CD4-positive, alpha-beta T cell treated with Interleukin-15 for 4 hours (primary cell): ENCODE data around the gene FRK.
"Not testable (repeated sequence)": the region's sequence is repeated elsewhere in the genome, so short reads cannot be mapped to it uniquely, and the experiment has no call there.

Source experiments
- DNase-seq: peaks from one replicate; pipeline ENCODE4 v3.0.0-alpha.2; 2020; ENCODE audit warnings: low spot score

The FRK gene

DNA sequence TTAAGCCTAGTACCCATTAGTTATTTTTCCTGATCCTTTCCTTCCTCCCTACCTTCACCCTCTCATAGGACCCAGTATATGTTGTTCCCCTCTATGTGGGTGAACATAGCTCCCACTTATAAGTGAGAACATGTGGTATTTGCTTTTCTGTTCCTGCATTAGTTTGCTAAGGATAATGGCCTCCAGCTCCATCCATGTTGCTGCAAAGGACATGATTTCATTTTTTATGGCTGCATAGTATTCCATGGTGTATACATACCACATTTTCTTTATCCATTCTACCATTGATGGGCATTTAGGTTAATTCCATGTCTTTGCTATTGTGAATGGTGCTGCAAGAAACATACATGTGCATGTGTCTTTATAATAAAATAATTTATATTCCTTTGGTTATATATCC, 115.9 kb downstream of the FRK start:
- not testable (repeated sequence) for DNase-seq

DNA sequence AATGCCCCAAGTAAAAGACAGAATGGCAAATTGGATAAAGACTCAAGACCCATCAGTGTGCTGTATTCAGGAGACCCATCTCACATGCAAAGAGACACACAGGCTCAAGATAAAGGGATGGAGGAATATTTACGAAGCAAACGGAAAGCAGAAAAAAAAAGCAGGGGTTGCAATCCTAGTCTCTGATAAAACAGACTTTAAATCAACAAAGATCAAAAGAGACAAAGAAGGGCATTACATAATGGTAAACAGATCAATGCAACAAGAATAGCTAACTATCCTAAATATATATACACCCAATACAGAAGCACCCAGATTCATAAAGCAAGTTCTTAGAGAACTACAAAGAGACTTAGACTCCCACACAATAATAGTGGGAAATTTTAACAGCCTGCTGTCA, 123.2 kb downstream of the FRK start:
- not testable (repeated sequence) for DNase-seq

DNA sequence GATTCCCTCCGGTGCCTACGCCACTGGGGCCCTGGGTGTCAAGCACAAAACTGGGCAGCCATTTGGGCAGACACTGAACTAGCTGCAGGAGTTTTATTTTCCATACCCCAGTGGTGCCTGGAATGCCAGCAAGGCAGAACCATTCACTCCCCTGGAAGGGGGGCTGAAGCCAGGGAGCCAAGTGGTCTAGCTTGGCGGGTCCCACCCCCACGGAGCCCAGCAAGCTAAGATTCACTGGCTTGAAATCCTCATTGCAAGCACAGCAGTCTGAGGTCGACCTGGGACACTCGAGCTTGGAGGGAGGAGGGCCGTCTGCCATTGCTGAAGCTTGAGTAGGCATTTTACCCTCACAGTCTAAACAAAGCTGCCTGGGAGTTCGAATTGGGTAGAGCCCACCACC, 125.3 kb downstream of the FRK start:
- no peak for DNase-seq

DNA sequence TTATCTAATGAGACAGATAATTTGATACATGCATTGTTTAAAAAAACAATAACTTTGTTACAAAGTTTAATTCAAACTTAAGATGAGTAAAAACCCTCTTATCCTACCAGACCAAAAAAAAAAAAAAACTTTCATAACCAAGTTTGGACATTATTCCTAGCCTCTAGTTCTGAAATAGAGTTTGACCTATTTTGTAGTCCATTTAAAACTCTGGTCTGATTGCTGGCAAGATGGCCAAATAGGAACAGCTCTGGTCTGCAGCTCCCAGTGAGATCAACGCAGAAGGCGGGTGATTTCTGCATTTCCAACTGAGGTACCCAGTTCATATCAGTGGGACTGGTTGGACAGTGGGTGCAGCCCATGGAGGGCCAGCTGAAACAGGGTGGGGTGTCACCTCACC, 125.9 kb downstream of the FRK start:
- no peak for DNase-seq

DNA sequence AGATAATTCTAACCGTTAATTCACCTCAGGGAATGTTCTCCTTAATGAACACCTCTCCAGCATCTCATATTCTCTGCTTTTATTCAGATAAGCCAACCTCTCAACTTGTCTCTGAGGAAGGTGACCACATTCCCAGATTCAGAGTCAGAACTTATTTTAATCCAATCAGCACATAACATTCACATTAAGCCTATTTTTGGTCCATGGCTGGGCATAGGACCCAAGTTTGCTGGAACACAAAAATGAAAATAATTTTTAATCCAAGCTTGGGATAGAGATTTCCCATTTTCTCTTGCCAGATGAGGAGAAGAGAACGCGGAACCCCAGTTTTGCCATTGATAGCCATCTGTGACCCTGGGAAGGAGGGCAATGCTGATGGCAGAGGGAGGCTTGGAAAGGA, 126.5 kb downstream of the FRK start:
- no peak for DNase-seq

DNA sequence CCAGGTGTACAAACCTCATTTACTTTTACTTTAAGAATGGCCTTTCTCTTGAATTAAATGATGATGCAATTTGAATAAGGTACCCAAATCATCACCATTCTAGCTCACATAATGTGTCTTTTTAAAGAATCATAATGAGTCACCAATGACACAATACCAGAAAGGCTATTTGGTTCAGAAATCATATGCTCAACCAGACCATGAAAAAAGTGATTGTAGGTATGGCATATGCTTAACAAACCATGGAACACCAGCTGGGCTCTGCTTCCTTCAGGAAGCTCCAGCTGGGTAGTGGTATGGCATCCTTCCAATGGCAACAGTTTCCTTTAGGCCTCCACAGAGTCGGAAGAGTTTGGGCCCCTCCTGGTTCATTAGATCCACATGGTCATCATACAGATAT, 128.2 kb downstream of the FRK start:
- no peak for DNase-seq

DNA sequence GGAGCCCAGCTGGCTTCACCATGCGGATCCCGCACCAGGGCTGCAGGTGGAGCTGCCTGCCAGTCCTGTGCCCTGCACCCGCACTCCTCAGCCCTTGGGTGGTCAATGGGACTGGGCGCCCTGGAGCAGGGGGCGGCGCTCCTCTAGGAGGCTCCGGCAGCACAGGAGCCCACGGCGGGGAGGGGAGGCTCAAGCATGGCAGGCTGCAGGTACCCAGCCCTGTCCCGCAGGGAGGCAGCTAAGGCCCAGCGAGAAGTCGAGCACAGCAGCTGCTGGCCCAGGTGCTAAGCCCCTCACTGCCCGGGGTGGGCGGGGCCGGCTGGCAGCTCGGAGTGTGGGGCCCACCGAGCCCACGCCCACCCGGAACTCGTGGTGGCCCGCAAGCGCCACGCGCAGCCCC, 132.7 kb downstream of the FRK start:
- DNase-seq: not testable (repeated sequence)

DNA sequence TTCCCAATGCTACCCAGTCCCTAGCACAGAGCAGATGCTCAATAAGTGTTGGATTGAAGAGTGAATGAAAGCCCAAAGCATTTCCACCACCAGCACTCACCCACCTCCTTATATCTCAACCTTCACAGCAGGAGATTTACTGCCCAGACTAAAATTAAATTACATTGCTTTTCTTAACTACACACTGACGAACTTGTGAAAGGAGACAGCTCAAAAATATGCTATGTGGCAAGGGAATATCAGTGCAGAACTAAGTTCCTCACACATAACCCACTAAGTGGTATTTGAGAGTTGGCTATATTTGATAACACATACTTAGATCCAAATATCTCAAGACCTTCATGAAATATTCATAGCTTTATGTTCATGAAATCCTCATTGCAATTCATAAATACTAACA, 137.7 kb downstream of the FRK start:
- DNase-seq: no peak

DNA sequence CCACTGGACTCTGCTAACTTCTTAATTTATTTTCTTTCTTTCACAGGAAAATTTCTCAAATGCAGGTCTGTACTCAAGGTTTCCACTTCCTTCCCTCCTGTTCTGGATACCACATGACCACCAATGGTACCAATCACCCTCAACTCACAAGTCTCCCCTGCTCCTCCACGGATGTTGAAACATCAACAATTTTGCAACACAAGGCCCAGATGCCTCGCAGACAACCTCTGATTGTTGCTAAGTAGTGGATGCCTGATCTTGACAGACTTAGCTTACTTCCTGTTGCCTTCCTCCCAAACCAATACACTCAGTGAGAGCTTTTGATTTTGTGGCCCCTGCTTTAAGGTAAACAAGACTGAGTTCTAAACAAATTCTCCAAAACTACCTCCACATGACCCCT, 146.6 kb downstream of the FRK start:
- DNase-seq: no peak

DNA sequence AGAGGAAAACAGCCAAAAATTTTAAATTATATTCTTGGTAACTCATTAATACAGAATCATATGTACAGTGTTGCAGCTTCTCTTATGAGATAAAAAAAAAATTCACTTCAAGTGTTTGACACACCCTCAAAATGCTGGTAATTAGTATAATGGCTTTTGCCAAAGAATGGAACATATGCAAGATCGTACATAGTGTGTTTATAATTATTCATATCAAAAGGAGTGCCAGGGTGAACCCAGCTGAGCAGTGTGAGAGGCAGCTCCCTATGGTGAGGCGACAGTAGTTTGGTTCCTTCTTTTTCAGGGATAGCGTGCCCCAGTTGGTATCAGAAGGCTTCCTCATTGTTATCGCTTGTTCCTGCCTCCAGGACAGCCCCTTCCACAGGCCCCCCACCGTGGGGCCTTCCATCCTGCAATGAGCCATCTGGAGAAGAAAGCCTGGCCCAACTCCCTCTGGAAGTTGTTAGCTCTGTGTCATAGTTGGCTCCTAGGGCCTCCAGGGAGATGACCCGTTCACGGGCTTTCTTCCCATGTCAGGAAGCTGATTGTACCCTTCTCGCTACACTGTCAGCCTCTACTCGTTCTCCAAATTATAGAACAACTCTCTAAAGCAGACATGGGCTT, 150.7 kb downstream of the FRK start:
- no peak for DNase-seq

DNA sequence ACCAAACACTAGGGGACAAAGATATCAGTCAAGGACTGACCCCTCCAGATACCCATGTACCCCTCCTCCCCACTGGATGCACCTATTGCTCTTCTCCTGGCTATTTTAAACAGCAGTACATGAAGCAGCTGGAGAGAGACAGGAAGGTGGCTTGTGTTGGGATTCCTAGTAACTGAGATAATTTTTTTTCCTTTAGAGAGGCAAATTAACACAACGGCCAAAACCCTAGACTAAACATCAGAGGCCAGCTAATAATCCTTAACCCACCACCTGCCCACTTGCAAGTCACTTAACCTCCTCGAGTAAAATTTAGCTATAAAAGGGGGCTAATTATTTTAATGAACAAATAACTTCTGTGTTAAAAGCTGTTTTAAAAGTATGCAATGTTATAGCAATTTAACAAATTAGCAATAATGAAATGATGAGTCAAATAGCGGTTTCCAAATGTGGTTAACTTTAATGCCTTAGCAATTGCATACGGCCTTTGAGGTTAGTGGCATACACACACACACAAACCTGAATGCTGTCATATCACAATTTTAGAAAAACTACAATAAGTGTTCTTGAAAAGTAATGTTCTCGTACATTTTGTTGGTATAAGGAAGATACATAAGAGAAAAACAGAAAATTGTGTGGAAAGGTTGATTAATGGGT, 151.7 kb downstream of the FRK start:
- no peak for DNase-seq

DNA sequence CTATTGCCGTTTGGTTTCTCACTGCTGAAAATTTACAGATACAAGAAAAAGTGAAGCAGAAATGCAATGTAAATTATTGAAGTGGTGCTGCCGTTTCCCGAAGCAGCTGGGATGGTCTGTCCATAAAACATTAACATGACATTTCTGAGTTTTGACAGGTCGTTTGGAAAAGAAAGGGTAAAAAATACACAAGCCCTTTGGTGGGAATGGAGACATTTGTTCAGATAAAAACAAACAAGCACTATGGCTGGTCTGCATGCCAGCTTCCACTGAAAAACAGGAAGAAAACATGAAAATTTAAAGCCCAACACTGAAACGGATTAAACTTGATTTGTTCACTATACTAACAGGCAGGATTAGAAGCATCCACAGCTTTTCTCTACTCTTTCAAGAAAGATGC, 155.2 kb downstream of the FRK start:
- DNase-seq: no peak

DNA sequence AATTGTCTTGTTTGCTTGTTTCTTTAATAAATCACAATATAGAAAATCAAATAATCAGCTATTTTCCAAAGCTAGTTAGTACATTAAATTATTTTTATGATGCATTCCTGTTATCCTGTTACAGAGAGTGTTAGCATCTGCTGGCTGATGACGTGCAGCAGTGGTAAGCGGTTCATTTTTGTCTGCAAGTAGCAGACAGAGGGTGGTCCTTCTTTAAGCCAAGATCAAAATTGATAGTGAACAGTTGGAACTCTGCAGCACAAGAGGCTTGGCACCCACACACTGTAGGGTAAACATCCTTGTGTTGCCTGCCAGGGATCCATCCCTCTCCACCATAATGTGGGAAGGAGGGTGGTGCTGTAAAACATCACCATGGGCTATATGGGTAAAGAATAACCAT, 158.3 kb downstream of the FRK start:
- no peak for DNase-seq

DNA sequence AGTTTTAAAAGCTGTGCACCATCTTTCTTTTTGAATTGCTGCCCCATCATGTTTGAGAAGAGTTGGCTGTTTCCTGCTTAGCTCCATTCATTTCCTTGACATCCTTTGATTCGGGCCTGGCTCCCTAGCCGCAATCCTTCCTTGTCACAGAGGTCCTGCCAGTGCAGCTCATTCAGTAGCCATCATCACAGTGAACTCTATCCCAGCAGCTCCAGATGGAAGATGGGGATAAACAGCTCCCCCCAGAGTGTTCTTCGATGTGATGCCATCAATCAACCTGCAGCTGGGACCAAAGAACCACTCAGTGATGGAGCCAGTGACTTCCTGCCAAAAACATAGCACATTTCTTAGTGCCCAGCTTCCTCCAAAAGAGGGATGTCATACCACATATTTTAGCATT, 158.8 kb downstream of the FRK start:
- DNase-seq: no peak

DNA sequence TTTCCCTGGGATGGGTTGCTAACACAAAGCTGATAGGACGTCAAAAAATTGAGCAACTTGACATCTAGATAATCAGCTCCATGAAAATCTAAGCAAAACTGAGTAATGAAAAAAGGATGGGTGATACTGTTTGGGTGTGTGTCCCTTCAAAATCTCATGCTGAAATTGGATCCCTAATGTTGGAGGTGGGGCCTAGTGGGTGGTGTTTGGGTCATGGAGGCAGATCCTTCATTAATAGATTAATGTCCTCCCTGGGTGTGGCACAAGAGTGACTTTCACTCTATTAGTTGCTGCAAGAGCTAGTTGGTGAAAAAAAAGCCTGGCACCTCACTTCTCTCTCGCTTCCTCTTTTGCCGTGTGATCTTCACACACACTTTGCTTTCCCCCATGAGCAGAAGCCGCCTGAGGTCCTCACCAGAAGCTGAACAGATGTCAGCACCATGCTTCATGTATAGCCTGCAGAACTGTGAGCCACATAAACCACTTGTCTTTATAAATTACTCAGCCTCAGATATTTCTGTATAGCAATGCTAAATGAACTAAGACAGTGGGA, 160.9 kb downstream of the FRK start:
- no peak for DNase-seq

DNA sequence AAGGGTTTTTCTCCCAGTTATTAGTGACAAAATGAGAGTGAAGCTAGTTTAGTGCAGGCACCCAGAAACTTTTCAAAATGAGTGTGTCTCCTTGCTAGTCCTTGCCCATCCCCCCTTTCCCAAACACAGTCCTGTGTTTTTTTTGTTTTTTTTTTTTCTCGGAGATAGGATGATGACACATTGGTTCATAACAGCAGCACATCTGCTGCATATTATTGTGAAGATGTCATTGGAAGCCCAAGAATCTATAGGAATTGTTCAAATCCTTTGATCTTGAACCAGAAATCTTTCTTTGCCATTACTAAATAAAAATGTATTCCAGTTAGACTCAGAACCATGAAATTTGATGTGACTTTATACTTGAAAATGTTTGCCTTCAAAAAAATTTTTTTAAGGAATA, 162.4 kb downstream of the FRK start:
- DNase-seq: no peak

DNA sequence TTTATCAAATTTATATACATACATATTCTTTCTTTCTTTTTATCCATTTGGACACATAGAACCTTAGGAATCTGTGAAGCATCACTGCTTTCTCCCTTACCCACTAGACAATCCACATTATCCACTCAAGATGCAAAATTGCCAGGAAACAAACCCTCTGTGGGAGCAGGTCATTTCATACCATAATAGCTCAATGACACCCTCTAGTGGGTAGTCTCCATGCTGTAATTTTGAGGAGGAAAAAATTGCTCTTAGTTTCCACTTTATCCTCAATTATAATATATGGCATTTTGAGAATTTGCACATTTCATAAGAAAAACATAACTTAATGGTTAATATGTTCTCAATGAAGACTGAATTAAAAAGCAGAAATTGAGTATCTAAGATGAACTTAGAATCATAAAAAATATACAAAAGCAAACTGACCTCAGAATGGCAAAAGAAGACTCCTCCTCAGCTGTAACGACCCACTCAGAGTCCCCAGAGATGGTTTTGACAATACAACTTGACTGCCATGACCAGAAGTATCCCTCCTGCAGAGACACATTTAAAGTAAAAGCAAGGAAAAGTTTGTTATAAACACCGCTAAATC, 164.1 kb downstream of the FRK start:
- no peak for DNase-seq

DNA sequence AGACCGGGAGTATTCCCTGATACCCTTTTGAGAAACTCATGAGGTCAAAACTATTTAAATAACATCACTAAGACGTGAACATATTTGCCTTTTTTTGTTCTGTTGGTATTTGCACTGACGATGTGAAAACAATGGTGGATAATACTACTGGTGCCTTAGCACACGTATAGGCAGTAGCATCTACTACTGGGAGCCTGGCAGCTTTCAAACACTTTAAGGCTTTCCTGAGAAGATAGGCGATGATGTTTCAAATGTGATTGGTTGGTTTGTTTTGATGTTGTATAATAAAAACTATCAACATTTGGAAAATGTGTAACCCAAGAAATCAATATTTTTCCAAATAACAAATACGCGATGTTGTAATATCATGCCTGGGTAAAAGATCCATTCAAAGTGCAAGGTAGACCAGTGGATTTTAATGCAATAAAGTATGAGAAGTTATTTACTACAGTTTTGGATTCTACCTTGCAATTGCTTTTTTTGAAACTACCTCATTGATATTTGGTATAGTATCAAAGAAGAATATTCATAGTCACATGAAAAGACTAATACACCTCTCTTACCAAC, 166.2 kb downstream of the FRK start:
- DNase-seq: no peak

DNA sequence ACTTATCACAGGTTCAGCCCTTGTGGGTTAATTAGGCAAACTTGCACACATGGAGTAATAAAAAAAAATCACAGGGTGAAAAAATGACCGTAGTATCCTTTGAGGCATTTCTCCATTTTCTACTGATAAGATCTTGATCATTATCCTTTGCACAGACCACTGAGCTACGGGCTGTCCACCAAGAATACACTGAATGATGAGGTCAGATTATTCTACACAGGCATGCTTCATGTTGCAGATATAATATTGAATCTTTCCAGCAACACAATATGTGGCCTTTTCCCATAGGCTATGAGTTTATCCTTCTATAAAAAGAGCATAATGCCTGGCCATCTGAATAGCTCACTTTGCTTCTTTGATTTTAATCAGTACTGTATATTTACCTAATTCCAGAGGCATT, 168.9 kb downstream of the FRK start:
- no peak for DNase-seq

DNA sequence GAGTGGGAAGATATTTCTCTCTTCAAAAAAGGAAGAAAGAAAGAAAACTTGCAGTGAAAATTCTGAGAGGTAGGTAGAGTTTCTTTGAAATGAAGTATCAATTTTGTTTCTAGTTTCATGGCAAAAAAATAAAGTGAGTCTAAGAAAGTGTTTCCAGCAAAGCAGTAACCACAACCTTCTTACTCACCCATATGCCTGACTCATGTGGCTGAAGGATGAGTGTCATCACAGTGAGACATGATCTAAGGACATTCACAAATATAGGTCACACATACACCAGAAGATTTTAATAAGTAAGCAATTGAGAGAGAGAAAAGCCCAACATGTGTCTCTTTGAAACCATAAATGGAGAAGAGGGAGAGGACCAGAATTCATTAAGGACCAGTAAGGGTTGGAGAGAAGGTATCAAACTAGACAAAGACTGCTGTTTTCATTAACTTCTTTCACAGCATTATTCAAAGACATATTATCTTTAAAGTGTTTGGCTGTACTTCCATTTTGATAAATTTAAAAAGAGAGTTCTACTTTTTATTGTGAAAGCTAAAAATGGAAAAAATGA, 169.5 kb downstream of the FRK start:
- DNase-seq: no peak

DNA sequence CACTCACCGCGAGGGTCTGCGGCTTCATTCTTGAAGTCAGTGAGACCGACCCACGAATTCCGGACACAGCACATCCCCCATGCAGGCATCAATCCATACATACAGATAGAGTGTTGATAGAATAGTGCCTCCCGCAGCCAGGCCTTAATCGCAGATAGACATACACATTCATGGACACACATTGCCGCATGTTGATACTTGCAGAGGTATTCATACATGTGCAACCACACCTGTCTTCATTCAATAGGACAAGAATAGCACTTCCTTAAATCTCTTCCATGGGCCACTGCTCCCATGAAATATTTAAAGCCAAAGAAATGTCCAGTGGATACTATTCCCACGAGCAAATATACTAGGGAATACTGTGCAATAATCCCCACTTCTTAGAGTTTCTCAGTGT, 170.5 kb downstream of the FRK start:
- DNase-seq: no peak

DNA sequence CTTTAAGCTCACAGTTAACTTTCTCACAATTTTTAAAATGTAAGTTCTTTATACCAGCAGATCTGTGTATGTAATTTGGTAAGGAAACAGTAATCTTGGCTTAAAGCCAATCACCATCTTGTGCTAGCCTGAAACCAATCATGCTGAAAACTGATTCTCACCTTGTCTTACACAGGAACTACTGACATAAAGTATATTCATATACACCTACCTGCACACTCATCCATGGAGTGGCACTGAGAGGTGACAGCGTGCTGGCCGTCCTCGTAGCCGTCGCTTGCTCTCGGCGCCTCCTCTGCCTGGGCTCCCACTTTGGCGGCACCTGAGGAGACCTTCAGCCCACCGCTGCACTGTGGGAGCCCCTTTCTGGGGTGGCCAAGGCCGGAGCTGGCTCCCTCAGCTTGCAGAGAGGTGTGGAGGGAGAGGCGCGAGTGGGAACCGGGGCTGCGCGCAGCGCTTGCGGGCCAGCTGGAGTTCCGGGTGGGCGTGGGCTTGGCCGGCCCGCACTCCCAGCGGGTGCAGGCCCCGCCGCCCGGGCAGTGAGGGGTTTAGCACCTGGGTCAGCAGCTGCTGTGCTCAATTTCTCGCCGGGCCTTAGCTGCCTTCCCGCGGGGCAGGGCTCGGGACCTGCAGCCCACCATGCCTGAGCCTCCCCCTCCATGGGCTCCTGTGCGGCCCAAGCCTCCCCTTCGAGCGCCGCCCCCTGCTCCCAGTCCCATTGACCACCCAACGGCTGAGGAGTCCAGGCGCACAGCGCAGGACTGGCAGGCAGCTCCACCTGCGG, 171.8 kb downstream of the FRK start:
- DNase-seq: not testable (repeated sequence)
